Measurements from ENCODE around the gene RGS6. TPM values are rescaled to one million over a fixed set of nuclear protein-coding genes. Genes with fewer than 3 reads are reported as not detected.

RGS6 gene
- total RNA-seq, 2 experiments from 2014 or later = not detected

DNA sequence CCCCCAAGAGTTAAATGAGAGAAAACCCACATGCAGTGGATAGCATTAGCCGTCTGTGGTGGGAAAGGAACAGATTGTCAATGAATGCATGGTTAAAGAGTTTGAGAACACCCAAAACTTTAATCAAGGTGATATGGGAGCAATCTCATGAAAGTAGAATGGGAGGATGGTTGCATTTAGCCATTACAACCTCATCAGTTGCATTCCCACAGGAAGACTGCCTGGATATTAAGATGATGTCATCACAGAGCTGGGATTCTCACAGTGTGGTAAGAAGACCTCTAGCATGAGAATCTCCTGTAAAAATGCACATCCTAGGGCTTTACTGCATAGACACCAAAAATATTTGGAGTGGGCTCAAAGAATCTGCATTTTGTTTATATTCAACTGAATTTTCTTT, 284.9 kb downstream of the RGS6 start:
- ChIA-PET CTCF (no interaction called here), POLR2A (no interaction called here)
- H3K27ac ChIP-seq (ENCODE audit: low read depth in 1 of 2, low read length in 2 of 2) = no peak overlapping the region
- H3K36me3 Mint-ChIP-seq (ENCODE audit: low read depth) = no peaks in the 10 kb centered on the region
- intact Hi-C loops (cut with DNase I, micrococcal nuclease) = no loop called here
- H3K27ac Mint-ChIP-seq = no peak overlapping the region
- H3K36me3 ChIP-seq (ENCODE audit: insufficient read depth, low read length) = no peaks in the 10 kb centered on the region
- TF ChIP-seq, protein P1, sequence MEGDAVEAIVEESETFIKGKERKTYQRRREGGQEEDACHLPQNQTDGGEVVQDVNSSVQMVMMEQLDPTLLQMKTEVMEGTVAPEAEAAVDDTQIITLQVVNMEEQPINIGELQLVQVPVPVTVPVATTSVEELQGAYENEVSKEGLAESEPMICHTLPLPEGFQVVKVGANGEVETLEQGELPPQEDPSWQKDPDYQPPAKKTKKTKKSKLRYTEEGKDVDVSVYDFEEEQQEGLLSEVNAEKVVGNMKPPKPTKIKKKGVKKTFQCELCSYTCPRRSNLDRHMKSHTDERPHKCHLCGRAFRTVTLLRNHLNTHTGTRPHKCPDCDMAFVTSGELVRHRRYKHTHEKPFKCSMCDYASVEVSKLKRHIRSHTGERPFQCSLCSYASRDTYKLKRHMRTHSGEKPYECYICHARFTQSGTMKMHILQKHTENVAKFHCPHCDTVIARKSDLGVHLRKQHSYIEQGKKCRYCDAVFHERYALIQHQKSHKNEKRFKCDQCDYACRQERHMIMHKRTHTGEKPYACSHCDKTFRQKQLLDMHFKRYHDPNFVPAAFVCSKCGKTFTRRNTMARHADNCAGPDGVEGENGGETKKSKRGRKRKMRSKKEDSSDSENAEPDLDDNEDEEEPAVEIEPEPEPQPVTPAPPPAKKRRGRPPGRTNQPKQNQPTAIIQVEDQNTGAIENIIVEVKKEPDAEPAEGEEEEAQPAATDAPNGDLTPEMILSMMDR (IDR thresholded peaks at IDR 0.05) = no peak
- no peaks in the 10 kb centered on the region for H3K4me1 ChIP-seq (ENCODE audit: insufficient read depth, low read length)
- no peak for ATAC-seq (ENCODE audit: poor library complexity)
- H3K9me3 Mint-ChIP-seq = peaks cover 2% of the 10 kb centered on the region
- no peaks in the 10 kb centered on the region for H3K27me3 ChIP-seq (ENCODE audit: control insufficient read depth in 1 of 2, insufficient read depth in 2 of 2, low read length in 2 of 2)
- DNase-seq = no peak
- no peaks in the 10 kb centered on the region for H3K4me1 Mint-ChIP-seq (ENCODE audit: low read depth)
- H3K4me3 Mint-ChIP-seq = no peak overlapping the region
- peaks cover 9% of the 10 kb centered on the region for H3K27me3 Mint-ChIP-seq
- peaks cover 3 to 6% of the 10 kb centered on the region in 2 experiments for H3K9me3 ChIP-seq (ENCODE audit: control insufficient read depth in 1 of 2, insufficient read depth in 1 of 2, low read length in 2 of 2)
- no peak overlapping the region for H3K4me3 ChIP-seq (ENCODE audit: low read length)

DNA sequence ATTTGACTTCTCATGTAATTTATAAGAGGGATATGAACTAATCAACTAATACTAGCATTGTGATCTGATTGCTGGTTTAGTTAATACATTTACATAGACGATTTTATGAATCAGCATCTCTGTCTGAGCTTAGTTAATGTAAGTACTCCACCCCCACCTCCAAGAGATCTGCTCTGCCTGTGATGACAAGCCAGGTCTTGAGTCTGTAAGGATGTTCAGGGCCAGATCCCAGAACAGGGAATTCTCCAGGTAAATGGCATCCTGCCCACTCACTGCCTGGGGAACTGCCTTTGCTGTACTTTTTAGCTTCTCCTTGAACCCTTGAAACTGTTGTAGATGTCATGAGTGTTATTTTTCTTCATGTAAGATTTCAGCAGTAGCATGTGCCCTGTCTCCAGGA, 289.8 kb downstream of the RGS6 start:
- ATAC-seq (ENCODE audit: poor library complexity) = no peak
- H3K27ac Mint-ChIP-seq = no peak overlapping the region
- no peaks in the 10 kb centered on the region for H3K36me3 ChIP-seq (ENCODE audit: insufficient read depth, low read length)
- H3K4me1 Mint-ChIP-seq (ENCODE audit: low read depth) = no peaks in the 10 kb centered on the region
- no peaks in the 10 kb centered on the region for H3K4me1 ChIP-seq (ENCODE audit: insufficient read depth, low read length)
- CTCF ChIA-PET = no interaction called here
- POLR2A ChIA-PET = no interaction called here
- H3K4me3 ChIP-seq (ENCODE audit: low read length) = no peak overlapping the region
- TF ChIP-seq, protein P1 (IDR thresholded peaks at IDR 0.05) = no peak
- intact Hi-C loops (cut with DNase I, micrococcal nuclease) = no loop called here
- no peak overlapping the region for H3K4me3 Mint-ChIP-seq
- no peak for DNase-seq
- no peaks in the 10 kb centered on the region for H3K36me3 Mint-ChIP-seq (ENCODE audit: low read depth)
- peaks cover 6% of the 10 kb centered on the region for H3K9me3 Mint-ChIP-seq
- H3K27ac ChIP-seq (ENCODE audit: low read depth in 1 of 2, low read length in 2 of 2) = no peak overlapping the region
- H3K27me3 Mint-ChIP-seq = peaks cover 14% of the 10 kb centered on the region
- H3K9me3 ChIP-seq (ENCODE audit: control insufficient read depth in 1 of 2, insufficient read depth in 1 of 2, low read length in 2 of 2) = peaks cover 0 to 6% of the 10 kb centered on the region in 2 experiments
- H3K27me3 ChIP-seq (ENCODE audit: control insufficient read depth in 1 of 2, insufficient read depth in 2 of 2, low read length in 2 of 2) = no peaks in the 10 kb centered on the region

DNA sequence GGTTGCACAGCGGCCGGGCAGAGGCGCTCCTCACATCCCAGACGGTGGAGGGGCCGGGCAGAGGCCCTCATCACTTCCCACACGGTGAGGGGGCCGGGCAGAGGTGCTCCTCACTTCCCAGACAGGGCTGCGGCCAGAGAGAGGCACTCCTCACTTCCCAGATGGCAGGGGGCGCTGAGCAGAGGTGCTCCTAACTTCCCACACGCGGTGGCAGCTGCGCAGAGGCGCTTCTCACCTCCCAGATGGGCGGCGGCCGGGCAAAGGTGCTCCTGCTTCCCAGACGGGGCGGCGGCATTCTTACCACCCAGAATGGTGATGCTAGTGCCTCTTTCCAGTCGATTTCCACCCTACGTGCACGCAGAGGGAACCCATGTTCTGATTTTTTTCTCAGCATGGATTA, 304.4 kb downstream of the RGS6 start:
- H3K36me3 ChIP-seq (ENCODE audit: insufficient read depth, low read length) = no peaks in the 10 kb centered on the region
- DNase-seq = no peak
- no peaks in the 10 kb centered on the region for H3K9me3 Mint-ChIP-seq
- peaks cover 4% of the 10 kb centered on the region for H3K4me1 Mint-ChIP-seq (ENCODE audit: low read depth)
- no peak overlapping the region for H3K4me3 Mint-ChIP-seq
- no peak overlapping the region for H3K27ac ChIP-seq (ENCODE audit: low read depth in 1 of 2, low read length in 2 of 2)
- no peaks in the 10 kb centered on the region for H3K36me3 Mint-ChIP-seq (ENCODE audit: low read depth)
- no peak for ATAC-seq (ENCODE audit: poor library complexity)
- peaks cover 5% of the 10 kb centered on the region for H3K27me3 Mint-ChIP-seq
- H3K4me1 ChIP-seq (ENCODE audit: insufficient read depth, low read length) = no peaks in the 10 kb centered on the region
- intact Hi-C loops (cut with DNase I, micrococcal nuclease) = no loop called here
- POLR2A ChIA-PET = no interaction called here
- CTCF ChIA-PET = no interaction called here
- H3K27me3 ChIP-seq (ENCODE audit: control insufficient read depth in 1 of 2, insufficient read depth in 2 of 2, low read length in 2 of 2) = peaks cover 0 to 4% of the 10 kb centered on the region in 2 experiments
- no peak overlapping the region for H3K27ac Mint-ChIP-seq
- TF ChIP-seq, protein P1 (IDR thresholded peaks at IDR 0.05) = no peak
- H3K9me3 ChIP-seq (ENCODE audit: control insufficient read depth in 1 of 2, insufficient read depth in 1 of 2, low read length in 2 of 2) = peaks cover 0 to 4% of the 10 kb centered on the region in 2 experiments
- H3K4me3 ChIP-seq (ENCODE audit: low read length) = no peak overlapping the region

Measured in CD4-positive, alpha-beta T cell (primary cell).